Activated naive CD8-positive, alpha-beta T cell treated with anti-CD3 and anti-CD28 coated beads, Interleukin-2, amount 10 ng/mL, durations not matched to agents 7 days and 5 days (primary cell): ENCODE results near the gene GALNT16. TPM values are rescaled to one million over a fixed set of nuclear protein-coding genes. Genes with fewer than 3 reads are reported as not detected.
"Not testable (repeated sequence)": the region's sequence is repeated elsewhere in the genome, so short reads cannot be mapped to it uniquely, and the experiment has no call there.

Source experiments
- ATAC-seq: fragments of 150-1000 bp; cut with Tn5 transposase; one replicate; pipeline ENCODE4 v1.10.0; 2021; ENCODE audit warnings: low read depth, moderate library complexity
- POLR2A ChIA-PET: fragments of 350-600 bp; sonication (Branson Sonifier 250); formaldehyde crosslinking; loops from one replicate; lab custom pipeline; 2021; ENCODE audit warnings: antibody characterized with exemption; lab: Charles Lee
- DNase-seq: peaks from one replicate; pipeline ENCODE4 v3.0.0; 2021
- H3K27ac Mint-ChIP-seq: one replicate; pipeline ENCODE4 v1.8.0; 2022; ENCODE audit warnings: mild to moderate bottlenecking, mixed read lengths
- H3K27me3 Mint-ChIP-seq: one replicate; pipeline ENCODE4 v1.8.0; 2022; ENCODE audit warnings: mild to moderate bottlenecking, moderate library complexity, mixed read lengths
- H3K36me3 Mint-ChIP-seq: one replicate; pipeline ENCODE4 v1.8.0; 2021; ENCODE audit warnings: mild to moderate bottlenecking, mixed read lengths
- H3K4me1 Mint-ChIP-seq: one replicate; pipeline ENCODE4 v1.8.0; 2021; ENCODE audit warnings: mixed read lengths
- H3K4me3 Mint-ChIP-seq: one replicate; pipeline ENCODE4 v1.8.0; 2022; ENCODE audit warnings: mild to moderate bottlenecking, moderate library complexity, mixed read lengths
- H3K9me3 Mint-ChIP-seq: one replicate; pipeline ENCODE4 v1.8.0; 2021; ENCODE audit warnings: mixed read lengths
- total RNA-seq, 2 experiments: library from RNA; stranded (reverse); gene quantifications; one replicate each; pipeline ENCODE4 v1.2.3, GENCODE V29; 2021

Gene GALNT16
- total RNA-seq, 2 experiments from 2014 or later = not detected

DNA sequence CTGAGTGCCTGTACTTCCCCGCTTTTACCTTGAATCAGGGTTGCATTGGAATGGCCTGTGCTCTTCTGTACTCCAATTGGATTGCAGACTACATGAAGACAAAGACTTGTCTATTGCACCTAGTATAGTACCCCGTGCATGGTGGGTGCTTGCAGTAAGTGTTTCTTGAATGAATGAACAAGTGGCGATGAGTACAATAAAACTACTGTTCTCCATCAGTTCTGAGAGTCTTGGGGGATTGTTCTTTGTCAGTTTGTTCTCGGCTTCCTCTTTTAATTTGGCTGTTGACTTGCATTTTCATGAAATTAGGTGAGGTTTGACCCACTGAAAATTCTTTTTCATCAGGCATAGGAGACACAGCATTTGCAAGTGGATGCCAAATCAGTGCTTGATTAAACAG is 104.0 kb downstream of the GALNT16 start:
- POLR2A ChIA-PET = no interaction called here
- Mint-ChIP-seq H3K27me3 (peaks cover 5% of the 10 kb centered on the region), H3K9me3 (no peaks in the 10 kb centered on the region), H3K27ac (no peak overlapping the region), H3K4me1 (no peaks in the 10 kb centered on the region), H3K4me3 (no peak overlapping the region), H3K36me3 (no peaks in the 10 kb centered on the region)
- ATAC-seq (no peak), DNase-seq (no peak)

DNA sequence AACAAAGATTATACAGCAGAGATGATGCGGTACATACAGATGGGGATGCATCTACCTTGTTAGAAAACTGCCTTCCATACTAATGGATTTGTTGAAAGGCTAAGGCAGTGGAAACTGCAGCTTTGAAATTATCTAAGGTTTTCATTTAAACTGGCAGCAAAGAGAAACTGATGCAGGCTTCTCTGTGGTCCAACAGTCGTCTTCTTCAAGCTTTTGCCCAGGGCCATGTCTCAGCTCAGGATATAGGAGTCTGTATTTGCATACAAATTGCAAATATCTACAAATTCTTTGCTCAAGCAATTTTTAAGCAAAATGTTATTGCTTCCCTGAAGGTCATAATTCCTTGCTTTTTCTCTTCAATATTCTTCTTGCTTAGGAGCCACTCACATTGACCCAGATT is 104.4 kb downstream of the GALNT16 start:
- Mint-ChIP-seq H3K27ac (no peak overlapping the region), H3K27me3 (peaks cover 5% of the 10 kb centered on the region), H3K9me3 (no peaks in the 10 kb centered on the region), H3K4me1 (no peaks in the 10 kb centered on the region), H3K4me3 (no peak overlapping the region), H3K36me3 (no peaks in the 10 kb centered on the region)
- DNase-seq (no peak), ATAC-seq (no peak)
- POLR2A ChIA-PET = no interaction called here

DNA sequence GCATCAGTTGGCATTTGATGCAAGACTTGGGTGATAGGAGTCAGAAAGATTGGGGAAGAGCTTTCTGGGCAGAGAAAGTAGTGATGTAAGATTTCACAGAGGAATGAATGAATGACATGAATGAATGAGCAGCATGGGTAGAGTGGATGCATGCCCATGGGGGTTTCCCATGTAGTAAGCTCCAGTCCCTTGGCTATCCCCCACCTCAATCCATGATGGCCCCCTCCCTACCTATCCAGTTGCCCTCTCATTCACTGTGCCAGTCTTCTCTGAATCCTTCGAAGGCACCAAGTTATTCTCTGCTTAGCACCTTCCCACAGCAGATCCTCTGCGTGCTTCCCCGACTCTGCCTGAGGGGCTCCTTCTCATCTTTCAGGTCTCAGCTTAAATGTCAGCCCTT is 106.1 kb downstream of the GALNT16 start:
- no peak for DNase-seq
- H3K9me3 Mint-ChIP-seq = no peaks in the 10 kb centered on the region
- POLR2A ChIA-PET = no interaction called here
- no peaks in the 10 kb centered on the region for H3K27me3 Mint-ChIP-seq
- H3K4me1 Mint-ChIP-seq = no peaks in the 10 kb centered on the region
- no peaks in the 10 kb centered on the region for H3K36me3 Mint-ChIP-seq
- H3K4me3 Mint-ChIP-seq = no peak overlapping the region
- ATAC-seq = no peak
- no peak overlapping the region for H3K27ac Mint-ChIP-seq

DNA sequence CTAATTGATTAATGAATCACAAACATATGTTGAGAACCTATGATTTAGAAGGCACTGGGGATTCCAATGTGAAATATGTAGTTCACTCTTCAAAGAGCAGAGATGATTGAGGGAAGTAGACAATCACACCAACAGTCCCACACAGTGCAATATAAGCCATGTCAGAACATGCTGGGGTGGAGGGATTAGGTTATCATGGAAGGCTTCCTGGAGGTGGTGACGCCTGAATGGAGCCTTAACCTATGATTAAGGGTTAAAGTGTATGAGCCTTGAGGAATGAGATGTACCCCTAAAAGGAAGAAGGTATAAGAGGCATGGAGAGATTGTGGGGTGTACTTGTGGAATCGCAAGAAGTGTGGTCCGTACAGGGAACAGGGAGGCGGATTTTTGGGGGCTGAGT is 106.8 kb downstream of the GALNT16 start:
- Mint-ChIP-seq H3K27ac (no peak overlapping the region), H3K4me1 (no peaks in the 10 kb centered on the region)
- POLR2A ChIA-PET = no interaction called here

DNA sequence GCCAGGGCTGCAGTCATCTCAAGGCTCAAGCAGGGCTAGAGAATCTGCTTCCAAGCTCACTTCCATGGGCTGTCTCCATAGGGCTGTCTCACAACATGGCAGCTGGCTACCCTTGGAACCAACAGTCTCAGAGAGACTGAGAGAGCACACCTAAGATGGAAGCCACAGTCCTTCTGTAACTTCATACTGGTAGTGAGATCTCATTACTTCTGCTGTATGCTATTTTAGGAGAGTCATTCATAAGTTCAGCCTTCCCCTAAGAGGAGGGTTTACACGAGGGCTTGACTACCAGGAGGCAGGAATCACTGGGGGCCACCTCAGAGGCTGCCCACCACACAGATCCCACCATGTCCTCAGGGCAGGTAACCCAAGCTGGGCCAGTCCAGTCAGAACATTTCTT is 108.4 kb downstream of the GALNT16 start:
- H3K9me3 Mint-ChIP-seq = no peaks in the 10 kb centered on the region
- H3K27me3 Mint-ChIP-seq = no peaks in the 10 kb centered on the region
- peaks cover 6% of the 10 kb centered on the region for H3K36me3 Mint-ChIP-seq
- POLR2A ChIA-PET = interaction anchor here (1.1 kb wide), 1 partner anchor 14 kb away, joined by 3 read pairs; no protein-coding TSS in a partner anchor
- H3K4me1 Mint-ChIP-seq = peaks cover 3% of the 10 kb centered on the region
- DNase-seq = no peak
- no peak overlapping the region for H3K4me3 Mint-ChIP-seq
- H3K27ac Mint-ChIP-seq = no peak overlapping the region
- ATAC-seq = no peak

More for the DNA sequence above, 106.8 kb downstream of the GALNT16 start:
- ATAC-seq (no peak), DNase-seq (no peak)
- H3K27me3 Mint-ChIP-seq = no peaks in the 10 kb centered on the region
- H3K36me3 Mint-ChIP-seq = no peaks in the 10 kb centered on the region
- no peaks in the 10 kb centered on the region for H3K9me3 Mint-ChIP-seq
- H3K4me3 Mint-ChIP-seq = no peak overlapping the region

DNA sequence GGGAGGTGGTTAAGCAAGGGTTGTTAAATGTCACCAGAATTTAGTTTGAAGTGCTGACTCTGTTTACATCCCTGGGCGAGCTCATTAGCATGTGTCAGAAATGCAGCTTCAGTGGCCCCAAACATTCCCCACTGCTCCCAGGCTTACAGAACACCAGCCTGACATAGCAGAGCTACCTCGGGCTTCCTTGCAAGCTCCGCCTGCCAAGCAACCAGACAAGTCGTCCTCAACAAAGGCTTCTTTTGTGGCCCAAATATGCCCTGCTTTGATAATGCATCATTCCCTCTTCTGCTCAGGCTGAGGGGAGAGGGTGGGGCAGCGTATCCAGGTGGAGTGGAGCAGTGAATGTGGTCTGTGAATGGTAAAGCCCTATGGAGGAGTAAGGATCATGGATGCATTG is 110.1 kb downstream of the GALNT16 start:
- Mint-ChIP-seq H3K9me3 (no peaks in the 10 kb centered on the region), H3K27ac (no peak overlapping the region), H3K4me1 (peaks cover 10% of the 10 kb centered on the region), H3K27me3 (no peaks in the 10 kb centered on the region), H3K36me3 (peaks cover 17% of the 10 kb centered on the region), H3K4me3 (no peak overlapping the region)
- POLR2A ChIA-PET = no interaction called here
- DNase-seq (no peak), ATAC-seq (no peak)

DNA sequence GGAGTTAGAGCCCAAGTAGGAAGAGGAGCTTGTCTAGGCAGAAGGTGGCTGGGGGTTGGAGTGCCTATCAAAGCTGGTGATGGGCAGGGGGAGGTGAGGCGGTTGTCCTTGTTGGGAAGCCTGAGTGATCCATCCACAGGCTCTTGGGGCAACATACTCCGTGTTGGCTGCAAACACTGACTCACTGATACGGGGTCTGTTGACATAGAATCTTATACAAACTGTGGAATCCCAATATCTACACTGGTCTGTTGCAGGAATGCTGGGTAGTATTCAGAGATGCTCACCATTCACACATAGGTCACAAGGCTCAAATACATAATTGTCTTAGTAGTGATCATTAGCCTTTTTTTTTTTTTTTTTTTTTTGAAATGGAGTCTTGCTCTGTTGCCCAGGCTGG is 112.2 kb downstream of the GALNT16 start:
- no peak overlapping the region for H3K27ac Mint-ChIP-seq
- peaks cover 10% of the 10 kb centered on the region for H3K4me1 Mint-ChIP-seq
- no peak overlapping the region for H3K4me3 Mint-ChIP-seq
- H3K36me3 Mint-ChIP-seq = peaks cover 34% of the 10 kb centered on the region
- H3K27me3 Mint-ChIP-seq = no peaks in the 10 kb centered on the region
- DNase-seq (no peak), ATAC-seq (no peak)
- POLR2A ChIA-PET = no interaction called here
- H3K9me3 Mint-ChIP-seq = no peaks in the 10 kb centered on the region

DNA sequence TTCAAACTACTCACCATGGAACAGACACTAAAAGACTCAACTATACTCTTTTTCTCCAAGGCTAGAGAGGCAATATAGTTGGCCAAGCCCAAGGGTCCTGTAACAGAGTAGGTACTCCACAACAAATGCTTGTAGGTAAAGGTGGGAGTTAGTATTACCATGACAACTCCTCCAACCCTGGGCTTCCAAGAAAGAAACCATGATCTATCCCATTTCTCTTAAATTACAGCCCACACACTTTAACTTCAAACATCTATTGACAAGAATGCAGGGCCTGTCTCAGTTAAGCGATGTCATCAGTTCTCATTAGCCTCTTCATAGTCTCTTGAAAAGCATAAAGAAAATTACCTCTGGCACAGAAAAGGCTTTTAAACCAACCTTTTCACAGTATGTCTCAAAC is 113.1 kb downstream of the GALNT16 start:
- ATAC-seq (no peak), DNase-seq (no peak)
- peaks cover 36% of the 10 kb centered on the region for H3K36me3 Mint-ChIP-seq
- POLR2A ChIA-PET = no interaction called here
- no peaks in the 10 kb centered on the region for H3K9me3 Mint-ChIP-seq
- H3K27me3 Mint-ChIP-seq = no peaks in the 10 kb centered on the region
- no peak overlapping the region for H3K4me3 Mint-ChIP-seq
- peaks cover 10% of the 10 kb centered on the region for H3K4me1 Mint-ChIP-seq
- H3K27ac Mint-ChIP-seq = no peak overlapping the region

DNA sequence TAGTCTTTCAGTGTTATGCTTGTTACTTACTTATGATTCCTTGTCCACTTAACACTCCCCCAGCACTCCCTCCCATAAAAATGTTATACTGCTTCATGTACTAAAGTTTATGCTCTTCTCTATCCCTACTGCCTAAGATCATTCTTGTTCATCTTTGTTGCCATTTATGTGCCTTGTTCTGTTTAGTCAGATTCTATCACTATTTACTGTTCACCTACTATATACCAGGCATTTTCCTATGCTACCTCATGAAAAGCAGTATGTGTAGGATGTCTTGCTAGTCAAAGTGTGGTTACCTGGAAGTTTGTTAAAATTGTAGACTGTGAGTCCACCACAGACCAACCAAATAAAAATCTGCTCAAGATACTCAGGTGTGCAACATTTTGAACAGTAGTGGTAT is 114.3 kb downstream of the GALNT16 start:
- POLR2A ChIA-PET = no interaction called here
- Mint-ChIP-seq H3K27ac (no peak overlapping the region), H3K4me1 (peaks cover 11% of the 10 kb centered on the region), H3K36me3 (peaks cover 41% of the 10 kb centered on the region), H3K27me3 (no peaks in the 10 kb centered on the region), H3K9me3 (no peaks in the 10 kb centered on the region), H3K4me3 (no peak overlapping the region)
- no peak for DNase-seq
- ATAC-seq = no peak

DNA sequence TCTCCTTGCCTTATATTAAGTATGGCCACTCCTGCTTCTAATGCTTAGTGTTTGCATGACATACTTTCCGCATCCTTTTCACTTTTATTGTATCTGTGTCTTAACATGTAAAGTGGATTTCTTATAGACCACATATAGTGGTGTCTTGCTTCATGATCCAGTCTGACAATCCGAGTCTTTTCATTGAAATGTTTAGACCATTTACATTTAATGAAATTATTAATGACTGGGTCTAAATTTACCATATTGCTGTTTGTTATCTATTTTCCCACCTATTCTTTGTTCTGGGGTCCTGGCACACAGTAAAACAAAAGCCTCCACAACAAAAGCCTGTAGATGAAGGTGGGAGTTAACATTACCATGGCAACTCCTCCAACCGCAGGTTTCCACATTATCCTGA is 115.2 kb downstream of the GALNT16 start:
- H3K36me3 Mint-ChIP-seq = peaks cover 49% of the 10 kb centered on the region
- peaks cover 11% of the 10 kb centered on the region for H3K4me1 Mint-ChIP-seq
- no peak for ATAC-seq
- no peak for DNase-seq
- POLR2A ChIA-PET = no interaction called here
- no peak overlapping the region for H3K4me3 Mint-ChIP-seq
- H3K27me3 Mint-ChIP-seq = no peaks in the 10 kb centered on the region
- H3K27ac Mint-ChIP-seq = no peak overlapping the region
- H3K9me3 Mint-ChIP-seq = no peaks in the 10 kb centered on the region

DNA sequence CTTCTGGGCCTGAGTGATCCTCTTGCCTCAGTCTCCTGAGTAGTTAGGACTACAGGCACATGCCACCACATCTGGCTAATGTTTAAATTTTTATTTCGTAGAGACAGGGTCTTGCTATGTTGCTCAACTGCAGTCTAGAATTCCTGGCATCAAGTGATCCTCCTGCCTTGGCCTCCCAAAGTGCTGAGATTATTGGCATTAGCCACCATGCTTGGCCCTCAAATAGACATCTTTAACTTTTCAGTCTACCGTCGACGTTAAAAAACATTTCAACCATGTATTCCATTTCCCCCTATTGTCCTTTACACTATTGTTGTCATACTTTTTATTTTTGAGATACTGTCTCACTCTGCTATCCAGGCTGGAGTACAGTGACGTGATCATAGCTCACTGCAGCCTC is 115.8 kb downstream of the GALNT16 start:
- ATAC-seq (no peak), DNase-seq (no peak)
- Mint-ChIP-seq H3K27me3 (no peaks in the 10 kb centered on the region), H3K9me3 (no peaks in the 10 kb centered on the region), H3K27ac (no peak overlapping the region), H3K4me3 (no peak overlapping the region), H3K36me3 (peaks cover 52% of the 10 kb centered on the region), H3K4me1 (peaks cover 13% of the 10 kb centered on the region)
- POLR2A ChIA-PET = no interaction called here

DNA sequence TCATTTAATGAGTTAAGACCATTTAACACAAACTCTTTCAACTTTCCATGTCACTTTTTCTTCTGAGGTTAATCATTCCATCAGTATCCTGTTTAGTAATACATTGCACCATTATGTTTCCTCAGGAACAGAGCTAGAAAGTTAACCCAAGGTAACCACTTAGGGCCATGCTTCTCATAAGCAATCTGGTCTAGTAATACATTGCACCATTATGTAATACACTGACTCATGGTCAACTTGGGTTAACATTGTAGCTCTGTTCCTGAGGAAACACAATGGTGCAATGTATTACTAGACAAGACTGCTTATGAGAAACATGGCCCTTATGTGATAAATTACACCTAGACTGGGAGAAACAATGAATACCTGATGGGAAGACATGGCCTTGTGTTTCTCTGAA is 116.5 kb downstream of the GALNT16 start:
- no peak for DNase-seq
- no peaks in the 10 kb centered on the region for H3K9me3 Mint-ChIP-seq
- POLR2A ChIA-PET = no interaction called here
- H3K4me3 Mint-ChIP-seq = no peak overlapping the region
- H3K27me3 Mint-ChIP-seq = no peaks in the 10 kb centered on the region
- peaks cover 54% of the 10 kb centered on the region for H3K36me3 Mint-ChIP-seq
- ATAC-seq = no peak
- H3K27ac Mint-ChIP-seq = no peak overlapping the region
- H3K4me1 Mint-ChIP-seq = peaks cover 13% of the 10 kb centered on the region

DNA sequence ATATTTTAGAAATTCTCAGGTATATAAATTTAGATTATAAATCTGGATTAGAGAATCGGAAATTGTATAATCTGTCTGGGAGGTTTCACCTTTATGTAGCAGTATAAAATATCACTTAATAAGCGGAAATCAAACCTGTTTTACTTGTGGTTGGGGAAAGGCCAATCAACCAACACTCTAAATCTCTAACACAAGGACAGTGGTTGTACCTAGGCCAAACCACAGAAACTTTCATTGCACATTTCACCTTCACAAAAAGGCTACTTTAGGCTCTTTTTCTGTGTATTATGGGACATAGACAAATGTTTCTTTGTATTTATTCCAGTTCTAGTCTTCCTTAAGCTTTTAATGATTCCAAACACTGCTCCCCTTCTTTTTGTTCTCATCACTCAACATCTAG is 118.3 kb downstream of the GALNT16 start:
- H3K4me3 Mint-ChIP-seq = no peak overlapping the region
- DNase-seq = no peak
- no peaks in the 10 kb centered on the region for H3K27me3 Mint-ChIP-seq
- no peak overlapping the region for H3K27ac Mint-ChIP-seq
- H3K36me3 Mint-ChIP-seq = peaks cover 52% of the 10 kb centered on the region
- H3K9me3 Mint-ChIP-seq = peaks cover 1% of the 10 kb centered on the region
- peaks cover 13% of the 10 kb centered on the region for H3K4me1 Mint-ChIP-seq
- POLR2A ChIA-PET = no interaction called here
- no peak for ATAC-seq

DNA sequence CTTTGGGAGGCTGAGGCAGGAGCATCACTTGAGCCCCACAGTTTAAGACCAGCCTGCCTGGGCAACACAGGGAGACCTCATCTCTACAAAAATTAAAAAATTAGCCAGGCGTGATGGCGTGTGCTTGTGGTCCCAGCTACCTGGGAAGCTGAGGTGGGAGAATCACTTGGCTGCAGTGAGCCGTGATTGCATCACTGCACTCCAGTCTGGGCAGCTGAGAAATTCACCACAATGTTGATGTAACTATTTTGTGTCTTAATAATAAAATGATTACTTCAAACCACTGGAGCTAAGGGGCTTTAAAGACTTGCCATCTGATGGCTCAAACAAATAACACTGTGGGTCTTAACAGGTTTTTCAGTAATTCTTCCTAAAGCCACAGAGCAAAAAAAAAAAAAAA is 127.4 kb downstream of the GALNT16 start:
- H3K27ac Mint-ChIP-seq = no peak overlapping the region
- peaks cover 1% of the 10 kb centered on the region for H3K9me3 Mint-ChIP-seq
- H3K36me3 Mint-ChIP-seq = peaks cover 51% of the 10 kb centered on the region
- ATAC-seq = no peak
- H3K4me1 Mint-ChIP-seq = peaks cover 29% of the 10 kb centered on the region
- H3K27me3 Mint-ChIP-seq = no peaks in the 10 kb centered on the region
- no peak overlapping the region for H3K4me3 Mint-ChIP-seq
- DNase-seq = no peak
- POLR2A ChIA-PET = interaction anchor here (0.6 to 1.7 kb wide), 2 partner anchors 11 to 458 kb away, joined by 4 to 6 read pairs; partner anchors contain the start of genes ERH and SLC39A9

DNA sequence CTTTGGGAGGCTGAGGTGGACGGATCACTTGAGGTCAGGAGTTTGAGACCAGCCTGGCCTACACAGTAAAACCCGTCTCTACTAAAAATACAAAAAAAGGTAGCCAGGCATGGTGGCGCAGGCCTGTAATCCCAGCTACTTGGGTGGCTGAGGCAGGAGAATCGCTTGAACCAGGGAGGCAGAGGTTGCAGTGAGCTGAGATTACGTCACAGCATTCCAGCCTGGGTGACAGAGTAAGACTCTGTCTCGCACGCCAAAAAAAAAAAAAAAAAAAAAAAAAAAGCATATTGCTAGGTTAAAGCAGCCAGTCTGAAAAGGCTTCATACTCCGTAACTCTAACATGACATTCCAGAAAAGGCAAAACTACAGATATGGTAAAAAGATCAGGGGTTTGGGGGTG is 131.4 kb downstream of the GALNT16 start:
- Mint-ChIP-seq H3K36me3 (peaks cover 60% of the 10 kb centered on the region), H3K4me1 (peaks cover 44% of the 10 kb centered on the region)
- H3K9me3 Mint-ChIP-seq, H3K27me3 Mint-ChIP-seq, H3K4me3 Mint-ChIP-seq, ATAC-seq, H3K27ac Mint-ChIP-seq, DNase-seq: not testable (repeated sequence)
- POLR2A ChIA-PET = interaction anchor here (0.7 kb wide), 1 partner anchor 14 kb away, joined by 8 read pairs; no protein-coding TSS in a partner anchor
